ENCODE results near the gene SBNO2. TPM values are rescaled to one million over a fixed set of nuclear protein-coding genes. Genes with fewer than 3 reads are reported as not detected.
"Not testable (repeated sequence)": the region's sequence is repeated elsewhere in the genome, so short reads cannot be mapped to it uniquely, and the experiment has no call there.

The SBNO2 gene
- total RNA-seq, 1 donor from 2014 or later, result 37.1 TPM

DNA sequence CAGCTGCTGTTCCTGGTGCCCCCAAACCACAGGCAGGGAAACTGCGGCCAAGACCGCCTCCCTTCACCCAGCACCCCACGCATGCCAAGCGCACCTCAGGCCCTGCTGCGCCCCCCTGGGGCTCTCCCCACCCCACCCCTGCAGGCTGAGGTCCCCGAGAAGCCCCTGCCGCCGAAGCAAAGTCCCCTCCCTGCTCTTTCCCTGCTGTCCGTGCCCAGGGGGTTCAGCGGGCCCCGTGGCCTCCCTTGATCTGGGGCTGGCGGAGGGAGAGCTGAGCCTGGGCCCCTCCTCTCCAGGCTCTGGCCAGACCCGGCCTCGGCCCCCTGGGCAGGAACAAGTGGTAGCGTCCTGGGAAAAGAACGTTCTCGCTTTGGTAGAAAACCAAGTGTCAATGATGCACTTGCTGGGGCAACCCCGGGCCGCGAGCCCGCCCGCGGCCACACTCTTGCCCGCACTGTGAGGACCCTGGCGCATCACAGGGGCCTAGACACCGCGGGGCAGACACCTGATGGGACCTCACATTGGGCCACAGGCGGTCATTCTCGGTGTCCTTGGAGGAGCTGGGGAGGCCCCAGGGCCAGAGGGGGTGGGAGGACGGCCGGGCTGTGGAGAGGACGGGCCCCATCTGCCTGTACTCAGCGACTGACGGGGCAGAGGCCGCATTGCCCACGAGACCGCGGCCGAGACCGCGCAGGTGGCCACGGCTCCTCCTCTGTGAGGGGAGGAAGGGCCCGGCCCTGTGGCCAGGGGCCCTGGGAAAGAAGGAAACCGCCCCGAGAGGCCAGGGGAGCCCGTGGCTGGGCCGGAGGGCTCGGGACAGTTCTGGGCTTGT lies 41.3 kb downstream of the SBNO2 start:
- DNase-seq, result no peak

DNA sequence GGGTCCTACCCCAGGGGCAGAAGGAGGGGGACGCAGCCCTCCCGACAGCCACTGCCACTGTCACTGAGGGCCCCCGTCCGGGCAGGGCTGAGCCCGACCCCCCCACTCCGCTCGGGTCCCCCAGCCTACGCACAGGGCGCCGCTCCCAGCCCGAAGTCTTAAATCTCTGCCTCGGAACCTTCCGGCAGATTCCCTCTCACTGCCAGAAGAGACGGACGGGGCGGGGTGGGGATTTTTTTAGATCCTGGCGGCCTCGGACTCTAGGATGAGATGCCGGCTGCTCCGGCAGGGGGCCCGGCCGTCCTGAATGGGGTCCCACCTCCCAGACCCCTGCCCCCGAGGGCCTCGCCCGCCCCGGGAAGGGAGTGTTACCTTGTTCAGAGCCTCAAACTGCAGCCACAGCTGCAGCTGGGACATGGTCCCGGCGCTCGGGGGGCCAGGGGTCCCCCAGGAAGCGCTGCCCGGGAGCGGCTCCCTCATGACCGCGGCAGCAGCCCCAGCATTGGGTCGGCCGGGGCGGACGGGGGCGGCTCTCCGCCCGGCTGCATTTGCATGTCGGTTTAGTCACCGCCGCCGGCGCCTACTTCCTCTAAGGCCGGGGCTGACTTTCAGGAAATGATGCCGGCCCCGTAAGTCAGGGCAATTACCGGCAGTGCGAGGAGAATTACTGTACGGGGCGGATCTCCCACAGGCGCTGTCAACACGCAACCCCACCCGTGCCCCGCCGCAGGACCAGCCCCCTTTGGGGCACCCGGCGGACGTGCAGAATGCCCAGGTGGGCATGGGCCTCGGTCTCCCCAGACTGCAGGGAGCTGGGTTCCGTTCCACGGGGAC lies 42.1 kb downstream of the SBNO2 start:
- DNase-seq, result peak; percentile 94

DNA sequence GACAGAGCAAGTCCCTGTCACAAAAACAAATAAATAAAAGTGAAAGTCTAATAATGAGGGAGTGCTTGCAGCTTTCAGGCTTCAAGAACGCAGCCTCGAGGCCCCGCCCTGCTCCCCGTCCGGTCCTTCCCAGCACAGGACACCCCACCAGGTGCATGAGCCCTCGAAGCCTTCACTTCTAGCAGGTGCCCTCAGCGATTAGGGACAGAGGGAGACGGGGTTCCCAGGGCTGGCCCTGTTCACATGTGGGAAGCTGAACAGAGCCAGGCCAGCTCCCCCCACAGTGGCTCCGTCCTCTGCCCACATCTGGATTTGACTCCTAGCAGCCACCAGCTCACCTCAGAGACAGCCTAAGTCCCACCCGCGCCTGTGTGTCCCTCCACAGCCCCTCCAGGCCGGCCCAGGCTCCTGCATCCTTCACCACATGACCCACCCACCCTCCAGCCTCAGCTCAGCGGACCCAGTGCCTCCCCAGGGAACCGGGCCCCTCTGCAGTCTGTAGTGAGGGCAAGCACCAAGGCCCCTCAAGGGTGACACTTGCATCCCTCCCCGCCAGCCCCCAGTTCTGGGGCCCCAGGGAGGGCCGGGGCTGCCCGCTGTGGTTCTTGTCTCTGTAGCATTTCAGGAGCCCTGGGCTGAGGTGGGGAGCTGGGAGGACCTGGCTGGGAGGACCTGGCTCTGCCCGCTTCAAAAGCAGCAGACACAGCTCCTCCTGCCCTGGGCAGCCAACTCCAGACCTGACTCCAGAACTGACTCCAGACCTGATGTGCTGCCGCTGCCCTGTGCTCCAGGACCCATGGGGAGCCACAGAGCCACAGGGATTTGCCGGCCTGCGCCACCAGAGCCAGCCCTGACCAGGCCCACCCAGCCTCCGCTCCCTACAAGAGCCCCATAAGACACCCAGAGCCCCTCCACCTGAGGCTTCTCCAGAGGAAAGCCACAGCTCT lies 43.0 kb downstream of the SBNO2 start:
- DNase-seq, result peak; percentile 40

DNA sequence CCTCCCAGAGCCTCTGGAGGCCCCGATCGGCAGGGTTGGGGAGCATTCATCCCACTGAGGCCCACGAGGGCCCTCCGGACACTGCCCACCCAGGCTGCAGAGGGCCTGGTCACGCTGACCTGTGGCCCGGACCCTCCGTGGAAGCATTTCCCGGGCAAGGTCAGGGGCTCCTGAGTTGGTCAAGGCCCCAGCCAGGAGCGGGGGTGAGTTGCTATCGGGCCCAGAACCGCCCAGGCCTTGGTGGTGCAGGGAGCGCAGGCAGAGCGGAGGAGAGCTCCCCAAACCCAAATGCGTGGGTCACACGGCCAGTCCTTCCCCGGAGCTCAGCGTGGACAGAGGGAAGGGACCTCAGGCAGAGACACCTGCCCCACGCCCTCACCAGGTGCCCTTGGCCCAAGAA lies 44.5 kb downstream of the SBNO2 start:
- DNase-seq, result no peak

DNA sequence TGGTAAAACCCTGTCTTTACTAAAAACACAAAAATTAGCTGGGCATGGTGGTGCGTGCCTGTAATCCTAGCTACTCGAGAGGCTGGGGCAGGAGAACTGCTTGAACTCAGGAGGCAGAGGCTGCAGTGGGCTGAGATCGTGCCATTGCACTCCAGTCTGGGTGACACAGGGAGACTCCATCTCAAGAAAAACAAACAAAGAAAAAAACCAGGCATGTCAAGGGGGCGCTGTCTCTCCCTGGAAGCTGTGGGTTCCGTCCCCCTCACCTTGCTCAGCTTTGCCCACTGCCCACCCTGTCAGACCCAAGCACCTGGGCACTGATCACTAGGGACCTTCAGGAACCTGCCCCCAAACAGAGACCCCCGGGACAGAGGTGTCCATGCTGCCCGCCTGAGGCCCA lies 45.0 kb downstream of the SBNO2 start:
- not testable (repeated sequence) for DNase-seq

DNA sequence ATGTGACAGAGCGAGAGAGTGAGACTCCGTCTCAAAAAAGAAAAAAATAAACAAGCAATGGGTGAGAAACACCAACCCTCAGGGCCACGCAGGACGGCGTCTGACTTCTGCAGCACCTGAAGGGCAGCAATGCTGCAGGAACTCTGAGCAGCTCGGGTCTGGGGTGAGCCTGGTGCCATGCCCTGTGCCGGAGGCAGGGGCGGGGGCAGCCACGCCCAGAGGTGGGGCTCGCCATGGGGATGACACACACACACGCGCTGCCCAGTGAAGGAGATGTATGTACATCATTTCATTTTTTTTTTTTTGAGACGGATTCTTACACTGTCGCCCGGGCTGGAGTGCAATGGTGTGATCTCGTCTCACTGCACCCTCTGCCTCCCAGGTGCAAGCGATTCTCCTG lies 46.0 kb downstream of the SBNO2 start:
- no peak for DNase-seq

DNA sequence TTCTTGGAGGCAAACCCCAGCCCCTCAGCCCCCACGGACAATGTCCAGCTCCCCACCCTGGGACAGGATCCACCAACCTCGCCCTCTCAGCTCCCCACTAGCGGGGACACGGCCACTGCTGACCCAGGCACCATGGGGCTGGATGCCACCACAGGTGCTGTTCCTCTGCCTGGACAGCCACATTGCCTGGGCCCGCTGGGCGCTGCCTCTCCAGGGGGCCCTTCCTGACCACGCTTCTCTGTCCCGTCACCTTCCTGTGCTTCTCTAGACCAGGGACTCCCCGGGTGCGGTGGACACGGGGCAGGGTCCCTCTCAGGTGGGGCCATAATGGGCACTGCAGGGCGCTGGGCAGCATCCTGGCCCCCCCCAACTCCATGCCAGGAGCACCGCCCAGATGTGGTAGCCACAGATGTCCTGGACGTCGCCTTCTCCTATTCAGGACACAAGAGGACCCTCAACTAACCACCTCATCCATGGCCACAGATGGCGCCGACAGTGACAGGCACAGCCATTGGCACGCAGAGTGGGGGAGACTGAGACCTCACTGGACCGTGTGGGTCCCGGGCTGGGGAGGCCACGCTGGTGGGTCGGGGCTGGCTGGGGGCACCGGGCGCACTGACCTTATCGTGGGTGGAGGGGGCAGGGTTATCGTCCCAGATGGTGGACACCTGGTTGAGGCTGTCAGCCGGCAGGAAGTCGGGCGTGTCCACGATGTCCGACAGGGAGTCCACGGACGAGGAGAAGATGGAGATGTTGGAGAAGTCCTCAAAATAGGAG lies 46.9 kb downstream of the SBNO2 start:
- DNase-seq, result no peak

DNA sequence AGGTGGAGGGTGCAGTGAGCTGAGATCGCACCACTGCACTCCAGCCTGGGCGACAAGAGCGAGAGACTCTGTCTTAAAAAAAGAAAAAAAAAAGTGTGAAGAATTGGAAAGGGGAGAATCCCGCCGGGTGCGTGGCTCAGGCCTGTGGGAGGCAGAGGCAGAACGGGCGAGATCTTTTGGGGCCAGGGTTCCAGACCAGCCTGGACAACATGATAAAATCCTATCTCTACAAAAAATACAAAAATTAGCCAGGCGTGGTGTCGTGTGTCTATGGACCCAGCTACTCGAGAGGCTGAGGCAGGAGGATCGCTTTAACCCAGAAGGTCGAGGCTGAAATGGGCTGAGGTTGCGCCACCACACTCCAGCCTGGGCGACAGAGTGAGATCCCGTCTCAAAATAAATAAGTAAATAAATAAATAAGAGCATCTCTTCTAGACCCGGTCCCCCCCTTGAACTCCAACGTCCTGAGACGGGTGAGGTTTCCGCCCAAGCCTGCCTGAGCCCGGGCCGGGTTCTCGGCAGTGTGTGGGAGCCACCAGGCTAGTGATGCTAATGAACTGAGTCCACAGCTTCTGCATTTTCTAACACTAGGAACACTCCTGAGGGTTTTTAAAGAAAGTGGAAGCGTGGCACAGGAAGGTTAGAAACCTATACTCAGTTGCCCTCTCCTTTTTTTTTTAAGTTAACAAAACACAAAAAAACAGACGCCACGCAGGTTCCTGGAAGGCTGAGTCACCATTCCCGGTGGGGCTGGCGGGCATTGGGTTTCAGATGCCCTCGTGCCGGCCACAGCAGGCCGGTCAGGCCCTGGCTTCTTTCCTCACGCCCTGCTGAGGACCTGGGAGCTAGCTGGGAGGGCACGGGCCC lies 48.2 kb downstream of the SBNO2 start:
- peak; percentile 83 for DNase-seq

DNA sequence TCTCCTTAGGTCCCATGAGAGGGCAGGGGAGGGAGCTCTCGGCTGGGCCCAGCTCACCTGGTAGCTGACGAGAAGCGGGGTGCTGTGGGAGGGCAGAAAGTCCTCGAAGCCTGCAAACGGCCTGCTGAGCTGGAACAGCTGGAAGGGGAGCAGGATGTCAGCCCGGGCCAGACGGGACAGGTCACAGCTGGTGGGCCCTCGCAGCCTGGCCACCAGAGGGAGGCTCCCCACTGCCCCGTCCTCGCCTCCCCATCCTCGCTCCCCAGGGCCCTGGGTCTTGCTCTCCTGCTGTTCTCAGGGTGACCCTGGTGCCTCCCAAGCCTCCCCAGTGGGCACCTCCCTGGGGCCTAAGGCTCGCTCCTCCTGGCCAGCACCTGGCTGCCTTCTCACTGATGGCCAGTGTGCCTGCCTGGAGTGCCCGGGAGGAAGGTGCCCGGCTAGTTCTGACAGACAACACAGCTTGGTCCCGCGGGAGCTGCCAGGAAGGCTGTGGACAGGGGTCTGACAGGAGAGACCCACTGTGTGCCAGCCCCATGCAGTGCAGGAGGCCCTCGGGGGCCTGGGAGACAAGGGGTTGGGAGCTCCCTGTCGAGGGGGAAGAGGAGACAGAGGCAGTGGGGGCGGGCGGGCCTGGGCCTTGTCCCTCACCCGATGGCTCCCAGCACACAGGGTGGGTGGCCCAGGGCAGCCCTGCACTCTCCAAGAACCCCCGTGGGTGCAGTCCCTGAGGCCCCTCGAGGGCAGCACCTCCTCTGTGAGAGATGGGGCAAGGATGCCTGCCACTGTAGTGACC lies 50.0 kb downstream of the SBNO2 start:
- no peak for DNase-seq

DNA sequence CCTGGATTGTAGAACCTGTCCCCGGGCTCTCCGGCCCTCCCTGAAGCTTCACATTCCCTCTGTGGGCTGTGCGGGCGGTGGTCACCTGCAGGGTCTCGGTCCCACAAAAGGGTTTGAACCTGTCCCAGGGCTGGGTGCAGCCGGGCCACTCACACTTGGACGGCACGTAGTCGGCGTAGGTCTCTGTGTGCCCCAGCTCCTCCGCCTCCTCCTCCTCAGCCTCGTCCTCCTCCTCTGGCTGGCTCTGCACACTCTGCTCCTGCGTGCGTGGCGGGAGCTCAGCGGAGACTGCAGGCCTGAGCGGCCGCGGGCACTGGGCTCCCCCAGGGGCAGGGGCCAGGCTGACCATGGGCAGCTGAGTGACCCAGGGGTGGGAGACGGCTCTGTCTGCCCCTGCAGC lies 50.7 kb downstream of the SBNO2 start:
- DNase-seq, result no peak

DNA sequence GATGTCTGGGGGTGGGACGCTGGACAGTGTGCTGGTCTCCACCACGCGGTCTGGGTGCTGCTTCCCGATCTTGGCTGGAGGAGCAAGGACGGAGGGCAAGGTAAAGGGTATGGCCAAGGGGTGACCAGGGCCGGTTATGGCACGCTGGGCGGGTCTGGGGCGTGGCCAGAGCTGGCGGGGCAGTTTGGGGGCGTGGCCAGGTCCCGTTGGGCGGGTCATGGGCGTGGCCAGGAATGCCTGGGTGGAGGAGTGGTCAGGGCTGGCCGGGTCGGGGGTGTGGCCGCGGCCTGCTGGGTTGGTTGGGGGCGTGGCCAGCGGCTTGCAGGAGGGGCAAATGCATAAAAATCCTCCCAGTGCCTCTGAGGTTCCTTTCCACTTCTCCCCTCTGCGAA lies 51.1 kb downstream of the SBNO2 start:
- DNase-seq, result peak; percentile 90

DNA sequence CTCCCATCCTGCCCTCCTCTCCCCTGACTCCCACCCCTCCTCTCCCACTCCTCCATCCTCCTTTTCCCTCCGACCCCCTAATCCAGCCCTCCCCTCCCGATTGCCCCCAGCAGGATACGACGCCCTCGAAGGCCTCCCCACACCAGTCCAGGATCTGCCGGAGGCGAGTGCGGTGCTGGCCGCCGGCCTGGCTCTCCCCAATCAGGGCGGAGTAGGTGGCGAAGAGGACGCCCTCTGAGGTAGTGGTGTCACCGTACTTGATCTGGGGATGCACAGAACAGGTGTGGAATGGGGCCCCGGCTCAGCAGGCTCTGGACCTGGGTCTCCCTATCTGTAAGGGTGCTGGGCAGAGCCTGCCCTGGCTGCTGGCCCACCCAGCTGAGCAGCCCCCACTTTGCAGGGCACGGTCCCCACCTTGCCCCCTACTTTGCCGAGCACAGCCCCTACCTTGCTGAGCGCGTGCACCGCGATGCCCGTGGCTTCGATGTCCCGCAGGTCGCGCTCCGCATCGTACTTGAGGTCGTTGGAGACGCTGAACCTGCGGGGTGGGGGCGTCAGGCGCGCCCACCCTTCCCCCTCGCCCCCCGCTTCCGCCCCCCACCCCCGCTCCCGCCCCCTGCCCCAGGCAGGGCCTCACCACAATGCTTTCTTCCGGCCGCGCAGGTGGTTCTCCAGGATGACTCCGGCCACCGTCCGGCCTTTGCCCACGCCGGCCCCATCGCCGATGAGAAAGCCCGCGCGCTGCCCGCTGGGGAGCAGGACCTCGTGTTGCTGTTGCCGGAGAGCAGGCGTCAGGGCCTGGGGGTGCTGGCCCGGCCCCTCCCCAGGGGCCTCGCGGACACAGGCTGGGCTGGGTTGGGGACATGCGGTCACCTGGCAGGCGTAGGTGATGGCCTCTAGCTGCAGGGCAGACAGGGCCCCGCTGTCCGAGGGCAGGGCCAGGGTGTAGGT lies 51.8 kb downstream of the SBNO2 start:
- DNase-seq, result no peak

DNA sequence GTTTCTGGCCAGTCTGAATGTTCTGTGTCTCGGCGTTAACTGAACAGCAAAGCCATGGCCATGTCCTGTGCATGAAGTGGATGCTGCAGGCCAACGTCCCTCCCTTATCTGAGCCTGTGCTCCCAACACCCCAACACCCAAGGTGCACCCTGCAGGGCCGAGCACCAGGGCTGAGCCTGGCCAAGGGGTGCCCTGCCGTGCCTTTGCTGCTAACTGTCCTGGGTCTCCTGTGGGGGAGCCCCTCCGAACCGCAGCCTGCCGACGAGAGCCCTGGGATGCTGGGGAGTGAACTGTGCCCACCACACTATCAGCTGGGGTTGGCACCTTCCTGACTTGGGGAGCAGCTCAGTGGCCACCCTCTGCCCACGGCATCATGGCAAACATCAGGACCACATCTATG lies 52.7 kb downstream of the SBNO2 start:
- DNase-seq, result no peak

DNA sequence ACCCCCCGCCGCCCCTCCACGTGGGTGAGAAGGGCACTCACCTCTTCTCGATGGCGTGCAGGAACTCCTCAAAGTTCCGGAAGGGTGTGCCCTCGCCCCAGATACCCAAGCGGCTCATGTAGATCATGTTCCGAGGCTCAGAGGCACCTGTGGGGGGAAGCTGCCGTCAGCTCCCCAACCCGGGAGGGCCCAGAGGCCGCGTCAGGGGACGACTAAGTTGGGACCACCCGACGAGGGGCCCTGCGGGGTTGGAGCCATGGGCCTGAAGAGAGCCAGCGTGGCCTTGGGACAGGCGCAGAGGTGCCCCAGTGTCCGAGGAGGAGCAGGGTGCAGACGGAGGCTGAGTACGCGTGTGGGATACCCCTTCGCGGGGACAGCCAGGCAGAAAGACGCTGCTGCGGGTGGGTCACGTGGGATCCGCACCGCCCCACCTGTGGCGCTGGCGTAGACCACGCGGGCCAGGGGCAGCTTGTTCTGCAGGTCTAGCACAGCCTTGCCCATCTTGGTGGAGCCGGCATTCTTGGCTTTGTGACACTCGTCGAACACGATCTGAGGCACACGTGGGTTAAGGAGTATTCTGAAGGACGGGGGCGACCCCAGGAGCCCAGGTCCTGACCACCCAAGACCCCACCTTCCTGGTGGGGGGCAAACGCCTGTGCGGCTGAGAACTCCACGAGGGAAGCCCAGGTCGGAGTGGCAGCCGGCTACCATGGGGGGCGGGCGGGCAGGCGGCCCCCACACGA lies 54.4 kb downstream of the SBNO2 start:
- no peak for DNase-seq

DNA sequence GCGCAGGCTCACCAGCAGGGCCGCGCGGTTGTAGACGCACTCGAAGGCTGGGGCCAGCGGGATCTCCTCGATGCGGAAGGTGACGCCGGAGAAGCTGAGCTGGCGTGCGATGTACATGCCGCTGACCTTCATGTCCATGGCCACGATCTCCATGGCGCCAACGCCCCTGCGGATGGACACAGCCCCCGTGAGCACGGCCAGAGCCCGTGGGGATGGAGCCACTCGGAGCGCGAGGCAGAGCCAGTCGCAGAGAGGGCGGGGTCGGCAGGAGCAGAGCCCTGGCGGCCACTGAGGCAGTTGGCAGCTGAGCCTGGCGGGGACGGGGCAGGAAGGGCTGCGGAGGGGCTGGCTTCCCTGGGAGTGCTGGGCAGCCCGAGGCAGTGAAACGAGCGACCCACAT lies 55.1 kb downstream of the SBNO2 start:
- no peak for DNase-seq

DNA sequence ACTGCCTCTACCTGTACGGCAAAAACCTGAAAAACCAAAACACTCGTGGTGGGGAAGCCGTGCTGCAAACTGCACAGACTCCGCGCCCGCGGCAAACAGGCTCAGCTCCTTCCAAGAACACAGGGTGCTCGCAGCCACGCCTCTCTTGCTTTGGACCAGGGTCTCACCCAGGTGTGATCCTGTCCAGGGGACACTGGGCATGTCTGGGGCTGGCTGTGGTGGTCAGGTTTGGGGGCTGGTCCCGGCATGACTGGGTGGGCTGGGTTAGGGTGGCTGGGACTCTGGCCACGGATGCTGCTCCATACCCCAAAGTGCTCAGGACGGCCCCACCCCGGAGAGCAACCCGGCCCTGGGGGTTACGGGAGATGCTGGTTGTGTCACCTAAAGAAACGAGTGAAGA lies 56.4 kb downstream of the SBNO2 start:
- no peak for DNase-seq

DNA sequence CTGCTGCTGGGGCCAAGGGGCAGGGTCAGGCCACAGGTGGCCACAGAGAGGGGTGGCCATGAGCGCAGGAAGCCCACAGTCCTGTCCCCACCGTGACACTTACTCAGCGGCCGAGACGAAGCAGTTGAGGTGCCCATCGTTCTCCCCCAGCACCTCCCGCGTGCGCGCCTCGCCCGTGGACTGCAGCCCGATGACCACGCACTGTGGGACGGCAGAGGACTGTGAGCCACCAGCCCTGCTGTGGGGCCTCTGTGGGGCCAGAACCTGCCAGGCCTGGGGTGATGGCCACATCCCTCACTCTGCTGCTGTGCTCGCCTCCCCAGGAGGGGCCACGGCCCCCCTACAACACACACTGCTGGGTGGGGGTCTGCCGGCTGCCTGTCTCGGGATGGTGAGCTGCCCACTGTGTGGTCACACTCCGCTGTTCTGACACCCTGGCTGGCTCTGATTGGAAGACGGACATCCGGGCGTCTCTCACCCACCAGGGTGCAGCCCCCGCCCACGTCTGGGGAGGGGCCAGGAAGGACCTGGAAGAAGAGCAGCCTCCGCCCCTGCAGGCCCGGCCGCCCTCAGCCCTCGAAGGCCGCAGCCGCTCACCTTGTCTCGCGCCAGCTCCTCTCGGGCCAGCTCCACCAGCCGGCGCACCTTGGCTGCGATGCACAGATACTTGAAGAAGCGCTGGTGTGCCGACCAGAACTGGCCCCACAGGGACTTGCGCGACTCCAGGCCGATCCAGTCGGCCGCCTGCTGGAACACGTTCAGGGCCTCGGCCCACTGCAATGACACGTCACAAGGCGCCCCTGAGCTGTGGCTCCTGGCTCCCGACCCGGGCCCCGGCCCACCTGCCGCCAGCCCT lies 57.1 kb downstream of the SBNO2 start:
- no peak for DNase-seq

Measured in dermis blood vessel endothelial cell (primary cell).